GM12864 (cell line): ENCODE results near the gene FOXN3.

ENCODE experiments used
- DNase-seq: peaks from one replicate; pipeline ENCODE4 v3.0.0-alpha.2; 2011; ENCODE audit warnings: low read depth
- H3K4me3 ChIP-seq: 2 replicates; pipeline ENCODE4 v1.5.1; 2011; ENCODE audit warnings: mild to moderate bottlenecking, low read depth, low read length, control low read depth
- TF ChIP-seq, protein P1 (sequence below): IDR thresholded peaks from 2 replicates; pipeline ENCODE4 v1.5.1; 2011; ENCODE audit warnings: low read depth, mild to moderate bottlenecking, moderate library complexity, low read length, control low read depth, inconsistent platforms; ENCODE audit errors: missing control alignments

The FOXN3 gene

GRCh38 chr14:89267656-89268055 is 149.4 kb downstream of the FOXN3 start:
- no peak overlapping the region for H3K4me3 ChIP-seq
- TF ChIP-seq, protein P1, sequence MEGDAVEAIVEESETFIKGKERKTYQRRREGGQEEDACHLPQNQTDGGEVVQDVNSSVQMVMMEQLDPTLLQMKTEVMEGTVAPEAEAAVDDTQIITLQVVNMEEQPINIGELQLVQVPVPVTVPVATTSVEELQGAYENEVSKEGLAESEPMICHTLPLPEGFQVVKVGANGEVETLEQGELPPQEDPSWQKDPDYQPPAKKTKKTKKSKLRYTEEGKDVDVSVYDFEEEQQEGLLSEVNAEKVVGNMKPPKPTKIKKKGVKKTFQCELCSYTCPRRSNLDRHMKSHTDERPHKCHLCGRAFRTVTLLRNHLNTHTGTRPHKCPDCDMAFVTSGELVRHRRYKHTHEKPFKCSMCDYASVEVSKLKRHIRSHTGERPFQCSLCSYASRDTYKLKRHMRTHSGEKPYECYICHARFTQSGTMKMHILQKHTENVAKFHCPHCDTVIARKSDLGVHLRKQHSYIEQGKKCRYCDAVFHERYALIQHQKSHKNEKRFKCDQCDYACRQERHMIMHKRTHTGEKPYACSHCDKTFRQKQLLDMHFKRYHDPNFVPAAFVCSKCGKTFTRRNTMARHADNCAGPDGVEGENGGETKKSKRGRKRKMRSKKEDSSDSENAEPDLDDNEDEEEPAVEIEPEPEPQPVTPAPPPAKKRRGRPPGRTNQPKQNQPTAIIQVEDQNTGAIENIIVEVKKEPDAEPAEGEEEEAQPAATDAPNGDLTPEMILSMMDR = no peak
- no peak for DNase-seq

DNA sequence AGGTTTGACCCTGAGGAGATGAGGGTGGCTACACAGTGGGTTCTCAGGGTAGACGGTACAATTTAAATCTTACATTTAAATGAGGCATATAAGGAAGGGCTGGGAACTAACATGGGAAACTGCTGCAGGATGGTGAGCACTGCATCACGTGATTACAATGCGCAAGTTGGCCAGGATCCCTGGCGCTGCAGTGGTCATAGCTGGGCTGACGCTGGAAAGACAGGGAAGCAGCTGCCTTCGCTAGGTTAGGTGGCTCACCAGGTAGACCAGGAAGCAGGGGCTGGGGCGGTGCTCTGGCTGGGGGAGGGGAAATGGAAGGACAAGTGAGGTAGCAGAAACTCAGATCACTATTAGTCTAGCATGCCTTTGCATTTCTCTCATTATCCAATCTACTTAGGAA is 149.9 kb downstream of the FOXN3 start:
- TF ChIP-seq, protein P1 = no peak
- DNase-seq = no peak
- no peak overlapping the region for H3K4me3 ChIP-seq

DNA sequence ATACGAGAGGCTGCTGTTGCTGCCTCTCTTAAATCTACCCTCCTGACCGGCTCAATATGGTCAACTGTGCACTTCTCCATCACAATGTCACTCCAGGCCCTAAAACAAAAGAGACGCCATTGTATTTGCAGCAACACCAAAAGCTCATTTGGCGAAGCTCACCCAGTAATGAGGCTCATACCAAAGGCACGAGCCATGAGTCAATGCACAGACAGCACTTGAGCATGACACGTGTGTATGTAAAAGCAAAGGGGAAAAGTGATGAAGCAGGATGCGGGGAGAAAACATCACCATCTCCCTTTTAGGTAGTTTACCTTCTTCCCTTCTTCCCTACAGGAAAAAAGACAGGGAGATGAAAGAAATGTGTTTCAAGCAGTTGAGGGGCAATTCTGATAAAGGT is 150.3 kb downstream of the FOXN3 start:
- DNase-seq = no peak
- H3K4me3 ChIP-seq = no peak overlapping the region
- TF ChIP-seq, protein P1 = no peak

GRCh38 chr14:89265234-89265633 is 151.8 kb downstream of the FOXN3 start:
- no peak overlapping the region for H3K4me3 ChIP-seq
- TF ChIP-seq, protein P1 = no peak
- DNase-seq = no peak

GRCh38 chr14:89264196-89264800 is 152.7 kb downstream of the FOXN3 start:
- H3K4me3 ChIP-seq = no peak overlapping the region
- TF ChIP-seq, protein P1 = no peak
- no peak for DNase-seq

DNA sequence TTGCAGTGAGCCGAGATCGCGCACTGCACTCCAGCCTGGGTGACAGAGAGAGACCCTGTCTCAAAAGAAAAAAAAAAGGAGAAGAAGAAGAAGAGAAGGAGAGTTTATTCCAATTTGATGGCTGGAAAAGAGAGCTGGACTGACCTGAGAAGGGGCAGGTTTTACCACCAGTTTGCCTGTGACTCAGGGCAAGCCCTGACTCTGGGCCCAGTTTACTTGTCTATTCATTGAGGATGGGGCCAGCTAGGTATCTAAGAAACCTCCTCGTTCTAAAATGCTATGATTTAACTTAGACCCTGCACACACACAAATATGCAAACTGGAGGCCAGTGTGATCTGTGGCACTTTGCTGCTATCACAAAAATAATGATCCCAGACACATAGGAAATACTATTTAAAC is 155.0 kb downstream of the FOXN3 start:
- no peak overlapping the region for H3K4me3 ChIP-seq
- TF ChIP-seq, protein P1 = no peak
- DNase-seq = no peak

GRCh38 chr14:89260898-89261297 is 156.1 kb downstream of the FOXN3 start:
- no peak overlapping the region for H3K4me3 ChIP-seq
- no peak for DNase-seq
- TF ChIP-seq, protein P1 = no peak
